HG03378 (cell line): ENCODE results near the gene NDEL1.

ENCODE experiments used
- ATAC-seq: cut with Tn5 transposase; IDR thresholded peaks from one replicate; pipeline ENCODE4 v1.9.1; 2021; ENCODE audit warnings: mild to moderate bottlenecking, moderate library complexity; ENCODE audit not compliant: unreplicated experiment

The NDEL1 gene

GRCh38 chr17:8499614-8500013 lies 63.9 kb downstream of the NDEL1 start:
- ATAC-seq, result no peak

GRCh38 chr17:8500609-8501008 lies 64.9 kb downstream of the NDEL1 start:
- no peak for ATAC-seq

GRCh38 chr17:8502126-8502525 lies 66.4 kb downstream of the NDEL1 start:
- ATAC-seq, result no peak

GRCh38 chr17:8503368-8503767 lies 67.7 kb downstream of the NDEL1 start:
- ATAC-seq, result no peak

GRCh38 chr17:8503807-8504206 lies 68.1 kb downstream of the NDEL1 start:
- ATAC-seq, result no peak

- no peak for ATAC-seq
Observed at GRCh38 chr17:8504460-8505207, 69.0 kb downstream of the NDEL1 start.

GRCh38 chr17:8506145-8506544 lies 70.5 kb downstream of the NDEL1 start:
- no peak for ATAC-seq

- ATAC-seq, result no peak
Observed at GRCh38 chr17:8514801-8515200, 79.1 kb downstream of the NDEL1 start.
